WTC11 (cell line): ENCODE data around the gene PNPT1. TPM values are rescaled to one million over a fixed set of nuclear protein-coding genes. Genes with fewer than 3 reads are reported as not detected.
A peak's percentile ranks its signal among the peaks of the same experiment; 100 is the strongest.

ENCODE experiments used
- ATAC-seq: fragments of 200-7000 bp; cut with Tn5 transposase; 2 replicates; pipeline ENCODE4 v1.10.0; 2021; ENCODE audit warnings: mild to moderate bottlenecking, moderate library complexity
- Bru-seq: library from RNA; stranded (reverse); fragments of 400-500 nt; gene quantifications from one replicate; lab custom pipeline; 2021; lab: Mats Ljungman, UMichigan
- CTCF ChIA-PET: fragments of 300-600 bp; sonication (Branson Sonifier 250); formaldehyde crosslinking; loops from one replicate; lab custom pipeline; 2021; ENCODE audit warnings: antibody characterized with exemption; lab: Charles Lee
- POLR2A ChIA-PET: fragments of 350-600 bp; sonication (Branson Sonifier 250); formaldehyde crosslinking; loops from one replicate; lab custom pipeline; 2021; ENCODE audit warnings: antibody characterized with exemption; lab: Charles Lee
- DNase-seq: peaks from one replicate; pipeline ENCODE4 v3.0.0; 2021; ENCODE audit warnings: low spot score
- H3K27ac Mint-ChIP-seq: 2 replicates; pipeline ENCODE4 v1.8.0; 2021; ENCODE audit warnings: mixed read lengths
- H3K27me3 Mint-ChIP-seq: 2 replicates; pipeline ENCODE4 v1.8.0; 2021; ENCODE audit warnings: low read depth, mild to moderate bottlenecking, moderate library complexity, mixed read lengths
- H3K36me3 Mint-ChIP-seq: 2 replicates; pipeline ENCODE4 v1.8.0; 2021; ENCODE audit warnings: mixed read lengths
- H3K4me1 Mint-ChIP-seq: 2 replicates; pipeline ENCODE4 v1.8.0; 2022; ENCODE audit warnings: mixed read lengths
- H3K4me3 Mint-ChIP-seq: 2 replicates; pipeline ENCODE4 v1.8.0; 2021; ENCODE audit warnings: mild to moderate bottlenecking, moderate library complexity, mixed read lengths
- H3K9me3 Mint-ChIP-seq: 2 replicates; pipeline ENCODE4 v1.8.0; 2021; ENCODE audit warnings: mixed read lengths
- ATF1 ChIP-seq: sonication (generic); formaldehyde crosslinking; IDR thresholded peaks from 2 replicates; pipeline ENCODE4 v1.8.1; 2023; ENCODE audit warnings: mild to moderate bottlenecking, moderate library complexity, missing genetic modification reagents
- CREM ChIP-seq: sonication (generic); formaldehyde crosslinking; IDR thresholded peaks from 2 replicates; pipeline ENCODE4 v1.8.1; 2022; ENCODE audit warnings: mild to moderate bottlenecking, missing genetic modification reagents, moderate library complexity
- ERG ChIP-seq: fragments of 250-450 bp; sonication (Bioruptor Pico); IDR thresholded peaks from 2 replicates; pipeline ENCODE4 v1.8.0; 2021; ENCODE audit warnings: mild to moderate bottlenecking
- ETV6 ChIP-seq: sonication (generic); formaldehyde crosslinking; IDR thresholded peaks from 2 replicates; pipeline ENCODE4 v1.8.1; 2022; ENCODE audit warnings: mild to moderate bottlenecking, missing genetic modification reagents
- FOXJ3 ChIP-seq: sonication (generic); formaldehyde crosslinking; IDR thresholded peaks from 2 replicates; pipeline ENCODE4 v1.9.0; 2021; ENCODE audit warnings: missing genetic modification reagents, mild to moderate bottlenecking, borderline replicate concordance
- FOXP1 ChIP-seq: sonication (generic); formaldehyde crosslinking; IDR thresholded peaks from 2 replicates; pipeline ENCODE4 v1.8.0; 2022; ENCODE audit warnings: missing genetic modification reagents, mild to moderate bottlenecking, moderate library complexity, borderline replicate concordance
- FOXP4 ChIP-seq: sonication (generic); formaldehyde crosslinking; IDR thresholded peaks from 2 replicates; pipeline ENCODE4 v1.8.0; 2022; ENCODE audit warnings: mild to moderate bottlenecking, missing genetic modification reagents
- GTF2I ChIP-seq: fragments of 250-450 bp; sonication (Bioruptor Pico); conservative IDR thresholded peaks from 2 replicates; pipeline ENCODE4 v1.4.0; 2021; ENCODE audit warnings: mild to moderate bottlenecking
- JUN ChIP-seq: sonication (generic); formaldehyde crosslinking; IDR thresholded peaks from 2 replicates; pipeline ENCODE4 v1.8.0; 2023; ENCODE audit warnings: mild to moderate bottlenecking, missing genetic modification reagents
- MAX ChIP-seq: sonication (generic); formaldehyde crosslinking; IDR thresholded peaks from 2 replicates; pipeline ENCODE4 v1.8.0; 2022; ENCODE audit warnings: mild to moderate bottlenecking, missing genetic modification reagents
- MLX ChIP-seq: sonication (generic); formaldehyde crosslinking; IDR thresholded peaks from 2 replicates; pipeline ENCODE4 v1.8.1; 2023; ENCODE audit warnings: mild to moderate bottlenecking, missing genetic modification reagents, moderate library complexity
- NFE2L1 ChIP-seq: sonication (generic); formaldehyde crosslinking; IDR thresholded peaks from 2 replicates; pipeline ENCODE4 v1.8.1; 2023; ENCODE audit warnings: missing genetic modification reagents
- NR1H2 ChIP-seq: sonication (generic); formaldehyde crosslinking; IDR thresholded peaks from 2 replicates; pipeline ENCODE4 v1.9.0; 2021; ENCODE audit warnings: mild to moderate bottlenecking, moderate library complexity, missing genetic modification reagents
- SMAD4 ChIP-seq: sonication (generic); formaldehyde crosslinking; IDR thresholded peaks from 2 replicates; pipeline ENCODE4 v1.8.0; 2022; ENCODE audit warnings: mild to moderate bottlenecking, missing genetic modification reagents
- SP1 ChIP-seq: sonication (generic); formaldehyde crosslinking; conservative IDR thresholded peaks from 2 replicates; pipeline ENCODE4 v1.8.1; 2022; ENCODE audit warnings: missing genetic modification reagents
- TEAD1 ChIP-seq: sonication (generic); formaldehyde crosslinking; IDR thresholded peaks from 2 replicates; pipeline ENCODE4 v1.8.0; 2022; ENCODE audit warnings: mild to moderate bottlenecking, missing genetic modification reagents
- ZBTB21 ChIP-seq: sonication (generic); formaldehyde crosslinking; IDR thresholded peaks from 2 replicates; pipeline ENCODE4 v1.8.1; 2023; ENCODE audit warnings: mild to moderate bottlenecking, missing genetic modification reagents, borderline replicate concordance
- ZBTB43 ChIP-seq: sonication (generic); formaldehyde crosslinking; IDR thresholded peaks from 2 replicates; pipeline ENCODE4 v1.8.1; 2023; ENCODE audit warnings: mild to moderate bottlenecking, missing genetic modification reagents
- ZNF138 ChIP-seq: sonication (generic); formaldehyde crosslinking; conservative IDR thresholded peaks from 2 replicates; pipeline ENCODE4 v1.8.1; 2022; ENCODE audit warnings: mild to moderate bottlenecking, moderate library complexity, missing genetic modification reagents
- ZNF263 ChIP-seq: sonication (generic); formaldehyde crosslinking; IDR thresholded peaks from 2 replicates; pipeline ENCODE4 v1.8.1; 2022; ENCODE audit warnings: low read depth, mild to moderate bottlenecking, moderate library complexity, missing genetic modification reagents
- ZNF281 ChIP-seq: sonication (generic); formaldehyde crosslinking; IDR thresholded peaks from 2 replicates; pipeline ENCODE4 v1.8.0; 2023; ENCODE audit warnings: mild to moderate bottlenecking, missing genetic modification reagents
- ZNF512 ChIP-seq: sonication (generic); formaldehyde crosslinking; IDR thresholded peaks from 2 replicates; pipeline ENCODE4 v1.8.1; 2022; ENCODE audit warnings: missing genetic modification reagents, borderline replicate concordance
- ZNF671 ChIP-seq: fragments of 250-450 bp; sonication (Bioruptor Pico); IDR thresholded peaks from 2 replicates; pipeline ENCODE4 v1.8.0; 2021; ENCODE audit warnings: mild to moderate bottlenecking
- ZSCAN18 ChIP-seq: fragments of 250-450 bp; sonication (Bioruptor Pico); IDR thresholded peaks from 2 replicates; pipeline ENCODE4 v2.1.2; 2022; ENCODE audit warnings: mild to moderate bottlenecking, moderate library complexity
- long read RNA-seq, 3 experiments: library from RNA in 1 of 3; library from capped mRNA in 1 of 3; library from polyadenylated mRNA in 1 of 3; unstranded in 2 of 3; stranded (forward) in 1 of 3; transcript quantifications; one replicate each; pipeline ENCODE4 v2.0.0, GENCODE V29; 2021
- total RNA-seq: library from RNA; stranded (reverse); gene quantifications from 3 replicates; pipeline ENCODE4 v1.2.3, GENCODE V29; 2021

PNPT1 gene
- 36.7 to 44.9 TPM (median 37.0 TPM) in 3 replicates for total RNA-seq
- percentile 83 among the genes with signal in this experiment for Bru-seq, nascent RNA
- long read RNA-seq, experiment 1, full-length matches to known transcripts: 213 of 312 reads
- long read RNA-seq, experiment 1, partial matches to known transcripts: 42 of 312 reads
- long read RNA-seq, experiment 1, other reads (novel, unspliced or antisense): 57 of 312 reads
- long read RNA-seq, experiment 2, partial matches to known transcripts: 9 of 44 reads
- long read RNA-seq, experiment 2, other reads (novel, unspliced or antisense): 35 of 44 reads
- long read RNA-seq, experiment 3, full-length matches to known transcripts: 26 of 38 reads
- long read RNA-seq, experiment 3, partial matches to known transcripts: 2 of 38 reads
- long read RNA-seq, experiment 3, other reads (novel, unspliced or antisense): 10 of 38 reads

- DNase-seq (peak; percentile 95), ATAC-seq (peak; percentile 100)
- ChIA-PET CTCF (no interaction called here), POLR2A (no interaction called here)
- peak within 1 kb of the TSS; percentile 92 for H3K27ac Mint-ChIP-seq
- no peaks in the 10 kb centered on the region for H3K9me3 Mint-ChIP-seq
- no peaks in the 10 kb centered on the region; the same call in 1 of the 2 replicates for H3K27me3 Mint-ChIP-seq
- H3K36me3 Mint-ChIP-seq: peaks cover 6% of the 10 kb centered on the region; the same call in 1 of the 2 replicates
- peak within 1 kb of the TSS; percentile 98 for H3K4me3 Mint-ChIP-seq
- H3K4me1 Mint-ChIP-seq: peaks cover 11% of the 10 kb centered on the region
- TF ChIP-seq ETV6 (CRISPR knock-in tag) (peak; percentile 96), ZBTB21 (CRISPR knock-in tag) (no peak), FOXP1 (peak; percentile 87; the same call in 1 of the 2 replicates), MLX (no peak), ZNF512 (CRISPR knock-in tag) (no peak), ZNF281 (CRISPR knock-in tag) (peak; percentile 79), ZNF138 (CRISPR knock-in tag) (no peak), ZNF671 (CRISPR knock-in tag) (no peak), NFE2L1 (peak; percentile 72), FOXJ3 (CRISPR knock-in tag) (no peak), SMAD4 (CRISPR knock-in tag) (no peak), GTF2I (no peak), ERG (CRISPR knock-in tag) (no peak), NR1H2 (CRISPR knock-in tag) (no peak), ZNF263 (CRISPR knock-in tag) (no peak), SP1 (CRISPR knock-in tag) (peak; percentile 80), FOXP4 (peak; percentile 90), MAX (peak; percentile 99), ZBTB43 (CRISPR knock-in tag) (0 out of 2 replicates have a peak, but pooled peaks have one; percentile 64), TEAD1 (CRISPR knock-in tag) (peak; percentile 68; the same call in 1 of the 2 replicates), CREM (0 out of 2 replicates have a peak, but pooled peaks have one; percentile 60), ZSCAN18 (no peak), ATF1 (CRISPR knock-in tag) (no peak), JUN (no peak)
Measured at GRCh38 chr2:55693181-55694125, at the start of gene PNPT1. TSS of gene PNPT1 (minus strand) at chr2:55693844. CDS start at chr2:55693823, 21 bp downstream.
